Mesendoderm (in vitro differentiated cells): ENCODE measurements around the gene RASL10B.

Experiments
- DNase-seq: peaks from one replicate; pipeline ENCODE4 v3.0.0; 2013
- H2AK5ac ChIP-seq: 2 replicates; pipeline ENCODE4 v1.6.1; 2013; ENCODE audit warnings: low read length, inconsistent platforms
- H2BK120ac ChIP-seq: 2 replicates; pipeline ENCODE4 v1.6.1; 2013; ENCODE audit warnings: low read depth, mild to moderate bottlenecking, low read length, moderate library complexity, mixed read lengths
- H2BK15ac ChIP-seq: replicated peaks from 2 replicates; pipeline ENCODE4 v1.6.1; 2013; ENCODE audit warnings: low read depth, mild to moderate bottlenecking, moderate library complexity
- H2BK5ac ChIP-seq: 2 replicates; pipeline ENCODE4 v1.6.1; 2013; ENCODE audit warnings: low read length, inconsistent platforms
- H3K18ac ChIP-seq: 2 replicates; pipeline ENCODE4 v1.6.1; 2013; ENCODE audit warnings: mild to moderate bottlenecking, low read length, mixed read lengths
- H3K23ac ChIP-seq: one replicate; pipeline ENCODE4 v1.6.1; 2013; ENCODE audit warnings: low read length
- H3K27ac ChIP-seq: 2 replicates; pipeline ENCODE4 v1.5.1; 2013; ENCODE audit warnings: low read depth, mild to moderate bottlenecking, inconsistent platforms, low read length, moderate library complexity
- H3K27me3 ChIP-seq: 2 replicates; pipeline ENCODE4 v1.6.1; 2013; ENCODE audit warnings: low read length, control low read depth, mild to moderate bottlenecking, inconsistent platforms; ENCODE audit not compliant: insufficient read depth, poor library complexity
- H3K36me3 ChIP-seq: 2 replicates; pipeline ENCODE4 v1.6.1; 2013; ENCODE audit warnings: low read length, inconsistent platforms; ENCODE audit not compliant: control insufficient read depth, insufficient read depth
- H3K4ac ChIP-seq: one replicate; pipeline ENCODE4 v1.6.1; 2013; ENCODE audit warnings: low read depth, mild to moderate bottlenecking, low read length, moderate library complexity
- H3K4me1 ChIP-seq: 2 replicates; pipeline ENCODE4 v1.6.1; 2013; ENCODE audit warnings: low read depth, low read length, inconsistent platforms; ENCODE audit not compliant: control insufficient read depth
- H3K4me2 ChIP-seq: 2 replicates; pipeline ENCODE4 v1.6.1; 2013; ENCODE audit warnings: low read length
- H3K4me3 ChIP-seq: 2 replicates; pipeline ENCODE4 v1.5.1; 2013; ENCODE audit warnings: mild to moderate bottlenecking, low read length
- H3K56ac ChIP-seq: one replicate; pipeline ENCODE4 v1.6.1; 2013; ENCODE audit warnings: low read length
- H3K79me1 ChIP-seq: 2 replicates; pipeline ENCODE4 v1.6.1; 2013; ENCODE audit warnings: low read length, inconsistent platforms
- H3K79me2 ChIP-seq: 2 replicates; pipeline ENCODE4 v1.6.1; 2013; ENCODE audit warnings: mild to moderate bottlenecking, low read length; ENCODE audit not compliant: control insufficient read depth, insufficient read depth
- H3K9ac ChIP-seq: 2 replicates; pipeline ENCODE4 v1.6.1; 2013; ENCODE audit warnings: low read length, inconsistent platforms
- H4K5ac ChIP-seq: one replicate; pipeline ENCODE4 v1.6.1; 2013; ENCODE audit warnings: low read length
- H4K8ac ChIP-seq: one replicate; pipeline ENCODE4 v1.6.1; 2013; ENCODE audit warnings: low read depth, mild to moderate bottlenecking, control low read depth, low read length, moderate library complexity
- WGBS: extraction: QIAGEN DNeasy Blood & Tissue Kit; methylation state at CpG from one replicate; pipeline ENCODE4 v1.1.7; 2013; ENCODE audit warnings: low lambda C conversion rate, missing lambda C conversion rate; ENCODE audit not compliant: insufficient coverage; ENCODE audit errors: extremely low coverage; 5-methylcytosine and 5-hydroxymethylcytosine counted together

The RASL10B gene

DNA sequence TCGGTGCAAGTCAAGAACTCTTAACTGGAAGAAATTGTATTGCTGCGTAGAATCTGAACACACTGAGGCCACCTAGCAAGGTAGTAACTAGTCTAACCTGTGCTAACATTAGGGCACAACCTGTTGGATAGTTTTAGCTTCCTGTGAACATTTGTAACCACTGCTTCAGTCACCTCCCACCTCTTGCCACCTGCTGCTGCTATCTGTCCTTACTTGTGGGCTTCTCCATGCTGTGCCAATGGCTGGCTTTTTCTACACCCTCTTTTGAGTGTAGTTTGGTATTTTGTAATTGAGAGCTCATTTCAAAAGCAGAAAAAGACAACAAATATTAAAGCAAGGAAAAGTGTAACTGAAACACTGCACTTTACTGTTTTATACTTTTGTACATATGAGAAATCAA, 7.7 kb upstream of the RASL10B start:
- no peak overlapping the region for H3K23ac ChIP-seq
- H3K27me3 ChIP-seq = no peaks in the 10 kb centered on the region
- H3K4me1 ChIP-seq = peaks cover 18% of the 10 kb centered on the region
- DNase-seq = no peak
- no peaks in the 10 kb centered on the region for H3K79me1 ChIP-seq
- H2BK5ac ChIP-seq = no peak overlapping the region
- H2AK5ac ChIP-seq = no peak overlapping the region
- peaks cover 3% of the 10 kb centered on the region for H3K36me3 ChIP-seq
- no CpG with 5 or more reads among the region's 2 CpGs for WGBS
- no peak overlapping the region for H4K5ac ChIP-seq
- H3K4ac ChIP-seq = no peak overlapping the region
- no peak overlapping the region for H2BK120ac ChIP-seq
- H2BK15ac ChIP-seq = no peak overlapping the region
- no peak overlapping the region for H3K4me3 ChIP-seq
- no peak overlapping the region for H3K27ac ChIP-seq
- no peak overlapping the region for H4K8ac ChIP-seq
- no peak overlapping the region for H3K9ac ChIP-seq
- H3K79me2 ChIP-seq = no peaks in the 10 kb centered on the region
- H3K4me2 ChIP-seq = no peak overlapping the region
- no peak overlapping the region for H3K18ac ChIP-seq
- no peak overlapping the region for H3K56ac ChIP-seq

DNA sequence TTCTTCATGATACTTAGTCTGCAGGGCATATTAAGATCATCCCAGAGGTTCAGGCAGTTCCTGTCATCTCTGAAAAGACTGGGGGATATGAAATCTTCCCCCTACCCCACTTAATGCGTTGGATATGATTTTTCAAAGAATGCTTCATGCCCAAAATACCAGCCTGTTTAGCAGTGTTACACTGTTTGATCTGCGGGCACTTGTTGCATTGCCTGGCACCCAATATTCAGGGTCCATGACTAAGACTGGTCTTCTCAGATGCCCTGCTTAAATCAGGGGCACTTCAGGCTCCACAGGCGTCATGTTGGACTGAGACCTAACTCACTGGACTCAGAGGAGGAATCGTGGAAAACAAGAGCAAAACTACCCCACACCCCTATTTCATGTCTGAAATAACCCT, 6.4 kb upstream of the RASL10B start:
- no peak overlapping the region for H4K8ac ChIP-seq
- H3K4me3 ChIP-seq = no peak overlapping the region
- H3K56ac ChIP-seq = no peak overlapping the region
- no peak overlapping the region for H2BK5ac ChIP-seq
- no peak overlapping the region for H3K4ac ChIP-seq
- no peak overlapping the region for H2AK5ac ChIP-seq
- H3K4me1 ChIP-seq = peaks cover 28% of the 10 kb centered on the region
- no peak overlapping the region for H3K23ac ChIP-seq
- H3K79me1 ChIP-seq = no peaks in the 10 kb centered on the region
- H3K18ac ChIP-seq = no peak overlapping the region
- H3K27ac ChIP-seq = no peak overlapping the region
- no peaks in the 10 kb centered on the region for H3K79me2 ChIP-seq
- H3K36me3 ChIP-seq = peaks cover 3% of the 10 kb centered on the region
- DNase-seq = no peak
- H3K27me3 ChIP-seq = no peaks in the 10 kb centered on the region
- WGBS = no CpG with 5 or more reads among the region's 4 CpGs
- no peak overlapping the region for H3K4me2 ChIP-seq
- H4K5ac ChIP-seq = no peak overlapping the region
- no peak overlapping the region for H3K9ac ChIP-seq
- no peak overlapping the region for H2BK120ac ChIP-seq
- H2BK15ac ChIP-seq = no peak overlapping the region

DNA sequence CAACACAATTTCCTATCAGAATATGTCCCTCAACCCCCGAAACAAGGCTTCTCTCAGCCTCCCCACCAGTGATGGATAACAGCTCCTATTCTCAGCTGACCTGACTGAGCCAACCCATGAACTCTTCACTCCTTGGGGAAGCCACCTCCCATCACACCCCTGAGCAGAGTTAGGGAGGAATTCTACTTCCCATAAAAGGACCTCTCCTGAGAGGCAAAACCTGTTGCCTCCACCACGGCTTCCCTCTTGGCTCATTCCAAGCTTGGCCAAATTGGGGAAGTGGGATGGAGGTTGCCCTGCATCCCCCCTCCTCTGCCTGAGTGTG, 5.7 kb upstream of the RASL10B start:
- DNase-seq = peak; percentile 49

DNA sequence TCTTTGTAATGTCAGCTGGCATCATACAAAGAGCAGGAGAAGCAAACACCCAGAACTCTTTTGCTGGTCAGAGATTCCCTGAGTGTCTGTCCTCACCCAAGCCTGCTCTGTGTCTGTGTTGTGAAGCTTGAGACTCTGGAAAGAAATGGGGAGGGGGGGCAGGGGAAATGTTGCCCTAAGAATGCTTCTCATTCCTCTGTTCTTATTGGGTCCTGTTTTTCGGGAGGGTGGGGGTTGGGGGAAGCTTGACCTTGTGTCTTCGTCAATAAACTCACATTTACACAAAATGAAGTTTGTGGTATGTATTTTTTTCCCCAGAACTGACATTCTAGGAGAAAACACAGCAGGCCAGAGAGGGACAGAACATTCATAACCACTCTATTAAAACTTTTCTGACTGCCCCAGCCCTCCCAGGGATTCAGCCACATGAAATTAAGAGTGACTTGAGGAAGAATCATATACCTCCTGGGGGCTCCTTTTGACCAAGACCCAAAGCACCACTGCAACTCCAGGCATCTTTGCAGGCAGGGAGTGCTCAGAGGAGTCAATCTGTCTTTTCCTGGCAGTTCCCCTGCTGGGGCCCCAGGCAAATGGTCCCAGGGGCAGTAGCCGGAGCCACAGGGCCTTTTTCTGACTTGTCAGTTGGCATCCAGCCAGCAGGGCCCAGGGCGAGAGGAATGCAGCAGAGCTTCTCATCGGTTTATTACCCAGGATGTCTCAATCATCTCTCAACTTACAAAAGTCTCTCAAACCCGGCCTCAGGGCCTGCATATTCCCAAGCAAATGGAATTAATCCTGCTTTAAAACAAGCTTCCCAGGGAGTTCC, 5.1 kb upstream of the RASL10B start:
- Histone ChIP-seq H3K27ac (peak overlapping the region; percentile 51), H3K36me3 (peaks cover 3% of the 10 kb centered on the region)

More for the DNA sequence above, 5.7 kb upstream of the RASL10B start:
- Histone ChIP-seq H3K4me3 (no peak overlapping the region), H3K4me2 (no peak overlapping the region), H3K27ac (peak overlapping the region; percentile 51), H3K79me2 (no peaks in the 10 kb centered on the region), H2BK120ac (no peak overlapping the region), H4K5ac (no peak overlapping the region), H3K9ac (peak overlapping the region; percentile 28), H3K23ac (no peak overlapping the region), H2AK5ac (no peak overlapping the region), H3K18ac (no peak overlapping the region), H3K79me1 (no peaks in the 10 kb centered on the region), H2BK5ac (peak overlapping the region; percentile 27), H3K27me3 (no peaks in the 10 kb centered on the region), H4K8ac (no peak overlapping the region), H2BK15ac (no peak overlapping the region), H3K4ac (no peak overlapping the region), H3K4me1 (peaks cover 31% of the 10 kb centered on the region), H3K56ac (peak overlapping the region; percentile 60), H3K36me3 (peaks cover 3% of the 10 kb centered on the region)
- no CpG with 5 or more reads among the region's 2 CpGs for WGBS

DNA sequence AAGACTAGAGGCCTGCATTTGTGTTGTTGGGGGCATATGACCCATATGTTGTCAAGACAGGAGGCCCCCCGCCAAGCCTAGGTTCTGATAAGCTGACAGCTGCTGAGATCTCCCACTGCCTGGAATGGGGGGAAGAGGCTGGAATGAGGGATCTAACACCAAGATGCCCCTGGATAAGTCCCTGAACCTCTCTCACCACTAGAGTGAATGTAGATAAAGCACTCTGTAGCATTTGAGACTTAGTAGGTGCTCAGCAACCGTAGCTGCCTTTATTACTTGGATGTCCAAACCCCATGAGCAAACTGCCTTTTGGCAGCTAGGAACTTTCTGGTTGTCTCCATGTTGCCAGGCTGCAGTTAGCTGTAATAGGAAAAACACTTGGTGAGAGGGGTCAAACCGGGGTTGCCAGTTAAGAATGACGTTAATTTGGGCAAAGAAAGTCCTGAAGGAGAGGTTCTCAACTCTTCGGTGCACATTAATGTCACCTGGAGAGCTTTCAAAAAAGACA, 4.4 kb upstream of the RASL10B start:
- Histone ChIP-seq H3K4me3 (no peak overlapping the region), H3K56ac (no peak overlapping the region), H3K18ac (no peak overlapping the region), H2BK15ac (no peak overlapping the region), H3K27ac (peak overlapping the region; percentile 51), H3K79me2 (no peaks in the 10 kb centered on the region), H4K5ac (no peak overlapping the region), H3K79me1 (no peaks in the 10 kb centered on the region), H3K36me3 (peaks cover 3% of the 10 kb centered on the region), H3K27me3 (no peaks in the 10 kb centered on the region), H3K4ac (no peak overlapping the region), H2AK5ac (no peak overlapping the region), H2BK5ac (no peak overlapping the region), H3K23ac (no peak overlapping the region), H2BK120ac (no peak overlapping the region), H3K9ac (no peak overlapping the region), H4K8ac (no peak overlapping the region), H3K4me2 (no peak overlapping the region), H3K4me1 (peaks cover 35% of the 10 kb centered on the region)
- WGBS = no CpG with 5 or more reads among the region's 5 CpGs
- no peak for DNase-seq

More for the DNA sequence above, 5.1 kb upstream of the RASL10B start:
- no peak overlapping the region for H3K4me2 ChIP-seq
- peak; percentile 94 for DNase-seq
- H3K18ac ChIP-seq = no peak overlapping the region
- no peak overlapping the region for H2BK120ac ChIP-seq
- no peak overlapping the region for H2AK5ac ChIP-seq
- no peaks in the 10 kb centered on the region for H3K79me2 ChIP-seq
- no peak overlapping the region for H3K4ac ChIP-seq
- no peak overlapping the region for H4K8ac ChIP-seq
- H3K23ac ChIP-seq = no peak overlapping the region
- H4K5ac ChIP-seq = no peak overlapping the region
- no peaks in the 10 kb centered on the region for H3K27me3 ChIP-seq
- no peak overlapping the region for H2BK15ac ChIP-seq
- H3K4me1 ChIP-seq = peaks cover 35% of the 10 kb centered on the region
- H3K79me1 ChIP-seq = no peaks in the 10 kb centered on the region
- no CpG with 5 or more reads among the region's 6 CpGs for WGBS
- no peak overlapping the region for H3K4me3 ChIP-seq
- H3K56ac ChIP-seq = peak overlapping the region; percentile 60
- peak overlapping the region; percentile 28 for H3K9ac ChIP-seq
- peak overlapping the region; percentile 27 for H2BK5ac ChIP-seq
